Right renal pelvis (tissue), 4 donors: ENCODE measurements around the gene DDHD1. TPM values are rescaled to one million over a fixed set of nuclear protein-coding genes. Genes with fewer than 3 reads are reported as not detected.

Experiments used
- DNase-seq, 4 donors: peaks; one replicate each; pipeline ENCODE4 v3.0.0-alpha.2; 2013; ENCODE audit warnings: low read depth in 4 of 4, low spot score in 3 of 4, missing footprints in 1 of 4
- polyA plus RNA-seq, 4 donors: library from polyadenylated mRNA; unstranded; fragments of 120-200 nt; gene quantifications; one replicate each; pipeline ENCODE4 v1.2.1, GENCODE V29; 2013; ENCODE audit not compliant: insufficient read length in 4 of 4

DDHD1 gene
- polyA plus RNA-seq, 4 donors, result 9.1 to 13.0 (median 11.0) TPM

GRCh38 chr14:53035336-53036210 is 117.5 kb downstream of the DDHD1 start:
- no peak for DNase-seq

DNA sequence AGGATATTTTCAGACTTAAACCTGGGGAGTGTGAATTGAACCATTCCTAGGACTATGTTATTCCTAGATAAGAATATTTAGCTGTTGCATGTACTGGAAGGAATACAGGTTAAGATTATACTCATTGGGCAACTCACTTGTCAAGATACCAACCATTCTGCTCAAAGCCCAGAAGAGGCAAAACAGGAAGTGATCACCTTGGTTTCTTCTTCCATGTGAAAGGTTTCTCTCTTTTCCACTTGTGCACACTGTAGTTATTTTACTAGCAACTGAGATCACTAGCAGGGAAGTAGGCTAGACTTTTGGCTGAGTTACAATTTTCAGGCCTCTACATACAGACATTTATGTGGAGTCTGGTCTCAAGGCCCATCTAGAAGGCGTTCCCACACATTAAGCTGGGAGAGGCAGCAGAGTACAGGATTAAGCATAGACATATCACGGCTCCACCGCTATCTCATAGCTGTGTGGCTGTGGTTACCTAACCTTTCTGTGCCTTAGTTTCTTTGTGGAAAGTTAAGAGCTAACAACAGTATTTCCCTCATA is 118.4 kb downstream of the DDHD1 start:
- DNase-seq, result no peak

- no peak for DNase-seq
Observed at GRCh38 chr14:53034036-53034435, 119.1 kb downstream of the DDHD1 start.

DNA sequence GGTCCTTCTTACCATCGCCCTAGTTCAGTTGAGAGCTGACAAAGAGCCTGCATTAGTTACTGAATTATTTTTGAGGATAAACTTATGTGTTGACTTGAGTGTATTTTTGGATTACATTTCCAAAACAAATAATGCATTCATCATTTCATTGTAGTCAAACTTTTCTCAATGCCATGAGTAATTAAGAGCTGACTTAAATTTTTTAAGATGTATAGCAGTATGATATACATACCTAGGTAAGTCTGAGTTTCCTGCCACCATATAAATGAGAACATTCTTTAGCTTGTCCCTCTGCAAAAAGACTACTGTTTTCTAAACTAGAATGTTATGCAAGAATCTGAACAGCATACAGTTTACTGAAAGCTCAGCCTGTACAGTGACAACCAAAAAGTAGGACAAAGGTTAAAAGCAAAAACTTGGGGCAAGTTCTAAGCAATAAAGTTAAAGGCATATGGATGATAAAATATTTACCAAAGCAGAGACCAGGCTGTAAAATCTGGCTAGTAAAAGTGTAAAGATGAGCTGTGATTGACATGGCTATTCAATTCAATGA is 120.2 kb downstream of the DDHD1 start:
- no peak for DNase-seq

- DNase-seq, result no peak
Observed at GRCh38 chr14:53032161-53032803, 120.8 kb downstream of the DDHD1 start.

GRCh38 chr14:53027562-53027961 is 125.6 kb downstream of the DDHD1 start:
- no peak for DNase-seq

GRCh38 chr14:53027041-53027440 is 126.1 kb downstream of the DDHD1 start:
- DNase-seq, result no peak

DNA sequence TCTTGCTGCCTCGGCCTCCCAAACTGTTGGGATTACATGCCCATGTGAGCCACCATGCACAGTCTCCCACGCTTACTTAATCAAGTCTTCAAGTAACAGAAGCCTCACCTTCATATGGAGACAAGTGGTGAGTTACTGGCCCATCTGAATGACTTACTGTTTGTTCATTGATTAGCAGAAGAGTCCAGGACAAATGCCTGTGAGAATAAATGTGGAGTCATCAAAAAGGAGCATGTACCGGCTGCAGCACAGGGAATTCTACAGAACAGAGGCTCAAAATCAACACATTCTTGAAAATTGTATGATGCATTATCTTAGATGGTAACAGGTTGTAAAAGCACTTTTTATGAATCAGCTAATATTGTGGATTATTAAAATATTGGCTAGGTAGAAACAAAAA is 129.8 kb downstream of the DDHD1 start:
- DNase-seq, result no peak

GRCh38 chr14:53022593-53022992 is 130.5 kb downstream of the DDHD1 start:
- no peak for DNase-seq

DNA sequence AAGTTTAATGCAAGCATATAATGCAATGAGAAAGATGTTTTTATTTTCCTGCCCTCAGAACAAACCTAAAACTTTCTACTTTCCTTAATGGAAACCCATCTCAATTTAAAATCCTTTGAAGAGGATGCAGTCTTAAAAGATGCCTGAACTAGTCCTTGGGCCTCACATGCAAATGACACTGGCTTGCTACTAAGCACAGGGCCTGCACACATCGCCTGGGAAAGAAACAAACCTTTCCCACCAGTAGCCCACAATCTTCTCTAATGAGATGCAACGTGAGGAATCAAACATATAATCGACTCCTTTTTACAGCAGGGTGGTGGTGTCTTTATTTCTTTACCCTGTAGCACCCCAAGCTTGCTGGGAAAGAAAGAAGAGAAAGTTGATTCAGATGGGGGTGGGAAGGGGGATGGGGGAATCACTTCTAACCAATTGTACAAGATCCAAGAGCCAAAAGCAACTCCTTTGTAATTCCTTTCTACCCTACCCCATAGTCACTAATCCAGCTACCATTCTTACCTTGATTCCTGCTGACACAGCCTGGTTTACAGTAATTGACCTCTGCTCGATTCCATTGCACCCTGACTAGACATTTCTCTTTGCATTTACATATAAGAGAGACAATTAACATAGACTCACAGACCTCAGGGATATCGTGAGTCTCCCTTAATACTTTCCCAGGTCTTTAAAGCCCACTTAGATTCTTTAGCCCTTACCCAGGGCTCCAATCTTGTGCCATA is 132.8 kb downstream of the DDHD1 start:
- no peak for DNase-seq

GRCh38 chr14:53019406-53019805 is 133.7 kb downstream of the DDHD1 start:
- DNase-seq, result no peak

DNA sequence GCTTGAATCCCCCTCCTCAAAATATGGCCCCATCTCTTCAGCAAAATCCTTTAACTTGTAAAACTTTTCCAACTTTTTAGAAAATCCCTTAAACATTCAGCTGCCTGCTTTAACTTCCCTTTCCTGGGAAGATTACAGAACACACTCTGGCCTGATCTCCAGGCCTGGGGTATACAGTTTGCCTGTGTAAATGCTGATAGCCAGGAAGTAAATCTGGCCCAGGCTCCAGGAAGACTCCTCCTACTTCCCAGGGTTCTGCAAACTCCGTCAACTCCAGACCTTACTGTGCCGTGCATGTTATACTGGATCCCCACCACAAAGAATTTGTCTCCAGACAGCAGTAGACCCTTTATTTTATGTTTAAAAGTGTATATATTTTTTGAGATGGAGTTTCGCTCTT is 135.3 kb downstream of the DDHD1 start:
- DNase-seq, result no peak

GRCh38 chr14:53016919-53017318 is 136.2 kb downstream of the DDHD1 start:
- no peak for DNase-seq

- DNase-seq, result no peak
Observed at GRCh38 chr14:53016491-53016890, 136.6 kb downstream of the DDHD1 start.

- DNase-seq, result no peak
Observed at GRCh38 chr14:53011053-53011462, 142.1 kb downstream of the DDHD1 start.

- no peak for DNase-seq
Observed at GRCh38 chr14:53010193-53011040, 142.7 kb downstream of the DDHD1 start.

- DNase-seq, result no peak
Observed at GRCh38 chr14:53006931-53007562, 146.1 kb downstream of the DDHD1 start.

GRCh38 chr14:53004976-53005375 is 148.1 kb downstream of the DDHD1 start:
- DNase-seq, result no peak

DNA sequence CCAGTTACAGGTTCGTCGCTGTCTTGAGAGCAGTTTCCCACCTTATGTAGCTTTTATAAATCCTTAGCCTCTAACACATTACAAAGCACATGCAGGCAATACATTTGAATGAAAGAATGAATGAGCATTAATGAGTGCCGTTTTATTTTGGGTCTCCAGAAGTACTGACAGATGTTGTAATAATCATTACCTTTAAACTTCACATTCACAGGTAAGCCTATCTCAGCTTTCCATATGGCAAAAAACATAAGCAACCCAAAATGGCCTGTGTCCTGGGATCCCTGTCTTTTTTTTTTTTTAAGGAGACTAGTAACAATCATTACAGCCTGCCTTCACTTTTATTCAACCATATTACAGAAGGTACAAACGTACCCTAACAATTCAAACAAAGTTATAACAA is 149.3 kb downstream of the DDHD1 start:
- no peak for DNase-seq
